Activated CD8-positive, alpha-beta T cell treated with anti-CD3 and anti-CD28 coated beads for 36 hours (primary cell): Measurements from ENCODE around the gene PSMD11. TPM values are rescaled to one million over a fixed set of nuclear protein-coding genes. Genes with fewer than 3 reads are reported as not detected.

Experiments
- ATAC-seq: fragments of 200-7000 bp; cut with Tn5 transposase; one replicate; pipeline ENCODE4 v1.10.0; 2021; ENCODE audit warnings: mild to moderate bottlenecking, moderate library complexity
- CTCF ChIA-PET: fragments of 350-600 bp; sonication (Branson Sonifier 250); formaldehyde crosslinking; loops from one replicate; lab custom pipeline; 2021; ENCODE audit warnings: antibody characterized with exemption; lab: Charles Lee
- POLR2A ChIA-PET: fragments of 350-600 bp; sonication (Branson Sonifier 250); formaldehyde crosslinking; loops from one replicate; lab custom pipeline; 2021; ENCODE audit warnings: antibody characterized with exemption; lab: Charles Lee
- DNase-seq: peaks from one replicate; pipeline ENCODE4 v3.0.0-alpha.2; 2020
- H3K27ac Mint-ChIP-seq: one replicate; pipeline ENCODE4 v1.8.0; 2021; ENCODE audit warnings: mild to moderate bottlenecking, mixed read lengths
- H3K27me3 Mint-ChIP-seq: one replicate; pipeline ENCODE4 v1.8.0; 2021; ENCODE audit warnings: mixed read lengths
- H3K36me3 Mint-ChIP-seq: one replicate; pipeline ENCODE4 v1.8.0; 2021; ENCODE audit warnings: low read depth, mixed read lengths
- H3K4me1 Mint-ChIP-seq: one replicate; pipeline ENCODE4 v1.8.0; 2021; ENCODE audit warnings: low read depth, mixed read lengths
- H3K4me3 Mint-ChIP-seq: one replicate; pipeline ENCODE4 v1.8.0; 2021; ENCODE audit warnings: mild to moderate bottlenecking, moderate library complexity, mixed read lengths
- H3K9me3 Mint-ChIP-seq: one replicate; pipeline ENCODE4 v1.8.0; 2021; ENCODE audit warnings: mixed read lengths
- intact Hi-C: fragments of 100-400 bp; cut with micrococcal nuclease; formaldehyde crosslinking; loops from one replicate; pipeline ENCODE4 v1.10.0; 2022
- total RNA-seq, 2 experiments: library from RNA; stranded (reverse); gene quantifications; one replicate each; pipeline ENCODE4 v1.2.3, GENCODE V29; 2021
- TF ChIP-seq, protein P1 (sequence below): fragments of 200-600 bp; IDR thresholded peaks from one replicate; pipeline ENCODE4 v1.8.0; 2022; ENCODE audit warnings: antibody characterized with exemption, mild to moderate bottlenecking

Gene PSMD11
- total RNA-seq, 2 experiments from 2014 or later, result 119 to 130 TPM

DNA sequence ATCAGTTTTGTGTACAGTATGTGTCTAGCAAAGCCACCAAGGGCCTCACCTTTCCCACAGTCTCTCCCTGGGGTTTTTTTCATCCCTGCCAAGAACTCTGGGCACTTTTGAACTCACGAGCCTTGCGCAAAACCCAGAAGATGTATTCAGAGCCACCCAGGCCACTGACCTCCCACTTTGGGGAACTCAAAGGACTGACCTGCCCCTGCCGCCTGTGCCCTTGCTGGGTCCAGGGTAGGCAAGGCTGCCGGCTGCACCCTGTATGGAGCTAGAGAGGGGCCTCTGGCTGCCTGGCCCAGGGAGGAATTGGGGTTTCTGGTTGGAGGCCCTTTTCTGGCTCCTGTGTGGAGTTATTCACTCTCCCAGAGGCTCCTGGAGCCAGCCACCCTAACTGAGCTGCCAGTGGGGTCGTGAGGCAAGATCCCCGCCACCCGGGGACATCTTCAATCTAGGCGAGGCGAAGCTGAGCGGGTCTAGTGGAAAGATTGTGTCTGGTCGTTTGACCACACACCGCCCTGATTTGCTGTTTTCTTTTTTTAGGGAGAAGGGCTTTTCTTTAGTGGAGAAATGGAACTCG lies 44.4 kb downstream of the PSMD11 start:
- no peak for ATAC-seq
- Mint-ChIP-seq H3K36me3 (peaks cover 30% of the 10 kb centered on the region), H3K27me3 (no peaks in the 10 kb centered on the region), H3K4me1 (peaks cover 63% of the 10 kb centered on the region), H3K4me3 (peak overlapping the region; percentile 95), H3K27ac (peak overlapping the region; percentile 22), H3K9me3 (no peaks in the 10 kb centered on the region)
- intact Hi-C loops, result loop anchor here (5.0 to 10.0 kb wide), 2 partner anchors 34 to 266 kb away; no protein-coding TSS in a partner anchor
- CTCF ChIA-PET, result interaction anchor here (0.9 to 6.7 kb wide), 7 partner anchors 18 to 294 kb away, joined by 3 to 42 read pairs (median 5); partner anchors contain the start of gene PSMD11
- no peak for DNase-seq
- POLR2A ChIA-PET, result interaction anchor here (0.7 to 5.0 kb wide), 7 partner anchors 11 to 114 kb away, joined by 3 to 43 read pairs (median 4); no protein-coding TSS in a partner anchor
- TF ChIP-seq, protein P1, sequence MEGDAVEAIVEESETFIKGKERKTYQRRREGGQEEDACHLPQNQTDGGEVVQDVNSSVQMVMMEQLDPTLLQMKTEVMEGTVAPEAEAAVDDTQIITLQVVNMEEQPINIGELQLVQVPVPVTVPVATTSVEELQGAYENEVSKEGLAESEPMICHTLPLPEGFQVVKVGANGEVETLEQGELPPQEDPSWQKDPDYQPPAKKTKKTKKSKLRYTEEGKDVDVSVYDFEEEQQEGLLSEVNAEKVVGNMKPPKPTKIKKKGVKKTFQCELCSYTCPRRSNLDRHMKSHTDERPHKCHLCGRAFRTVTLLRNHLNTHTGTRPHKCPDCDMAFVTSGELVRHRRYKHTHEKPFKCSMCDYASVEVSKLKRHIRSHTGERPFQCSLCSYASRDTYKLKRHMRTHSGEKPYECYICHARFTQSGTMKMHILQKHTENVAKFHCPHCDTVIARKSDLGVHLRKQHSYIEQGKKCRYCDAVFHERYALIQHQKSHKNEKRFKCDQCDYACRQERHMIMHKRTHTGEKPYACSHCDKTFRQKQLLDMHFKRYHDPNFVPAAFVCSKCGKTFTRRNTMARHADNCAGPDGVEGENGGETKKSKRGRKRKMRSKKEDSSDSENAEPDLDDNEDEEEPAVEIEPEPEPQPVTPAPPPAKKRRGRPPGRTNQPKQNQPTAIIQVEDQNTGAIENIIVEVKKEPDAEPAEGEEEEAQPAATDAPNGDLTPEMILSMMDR, result no peak

DNA sequence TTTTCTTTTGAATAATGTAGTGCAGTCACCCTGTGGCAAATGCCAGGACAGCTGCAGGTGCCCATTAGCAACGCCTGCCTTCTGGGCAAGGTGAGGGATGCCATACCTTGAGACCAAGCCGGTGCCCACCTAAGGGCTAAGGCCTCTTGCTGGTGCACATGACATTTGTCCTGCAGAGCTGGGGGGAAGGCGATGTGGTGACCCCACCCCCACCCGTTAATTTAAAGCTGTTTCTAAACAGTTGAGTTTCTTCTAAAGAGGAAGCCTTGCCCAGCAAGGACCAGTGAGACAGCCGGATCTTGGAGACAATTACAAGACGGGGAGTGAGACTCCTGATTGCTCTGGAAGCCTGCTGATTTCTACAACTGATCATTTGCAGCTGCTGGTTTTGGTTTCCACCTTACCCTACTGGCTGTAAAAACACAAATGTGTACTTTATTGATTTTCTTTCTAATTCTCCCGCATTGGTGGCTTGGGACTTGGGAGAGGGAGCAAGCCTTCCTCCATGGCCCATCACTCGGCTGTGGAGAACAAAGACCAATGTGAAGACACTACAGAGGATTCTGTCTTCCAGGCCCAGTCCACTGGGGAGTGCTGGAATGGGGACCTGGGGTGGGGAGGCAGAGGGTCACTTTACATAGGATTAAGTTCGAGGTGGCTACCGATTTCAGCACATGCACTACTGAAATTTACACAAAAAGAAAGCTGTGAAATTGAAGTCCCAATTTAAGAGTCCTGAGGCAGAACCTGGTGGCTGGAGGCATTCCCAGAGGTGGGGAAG lies 45.2 kb downstream of the PSMD11 start:
- Mint-ChIP-seq H3K27me3 (no peaks in the 10 kb centered on the region), H3K9me3 (no peaks in the 10 kb centered on the region), H3K4me3 (peak overlapping the region; percentile 95), H3K4me1 (peaks cover 70% of the 10 kb centered on the region), H3K36me3 (peaks cover 30% of the 10 kb centered on the region), H3K27ac (peak overlapping the region; percentile 34)
- TF ChIP-seq, protein P1, result no peak
- intact Hi-C loops, result loop anchor here (5.0 to 10.0 kb wide), 2 partner anchors 33 to 265 kb away; no protein-coding TSS in a partner anchor
- ChIA-PET CTCF (interaction anchor here (1.1 to 6.7 kb wide), 4 partner anchors 17 to 45 kb away, joined by 3 to 42 read pairs (median 16); partner anchors contain the start of gene PSMD11), POLR2A (interaction anchor here (0.6 to 5.0 kb wide), 10 partner anchors 10 to 114 kb away, joined by 3 to 43 read pairs (median 4); no protein-coding TSS in a partner anchor)
- DNase-seq (no peak), ATAC-seq (no peak)

DNA sequence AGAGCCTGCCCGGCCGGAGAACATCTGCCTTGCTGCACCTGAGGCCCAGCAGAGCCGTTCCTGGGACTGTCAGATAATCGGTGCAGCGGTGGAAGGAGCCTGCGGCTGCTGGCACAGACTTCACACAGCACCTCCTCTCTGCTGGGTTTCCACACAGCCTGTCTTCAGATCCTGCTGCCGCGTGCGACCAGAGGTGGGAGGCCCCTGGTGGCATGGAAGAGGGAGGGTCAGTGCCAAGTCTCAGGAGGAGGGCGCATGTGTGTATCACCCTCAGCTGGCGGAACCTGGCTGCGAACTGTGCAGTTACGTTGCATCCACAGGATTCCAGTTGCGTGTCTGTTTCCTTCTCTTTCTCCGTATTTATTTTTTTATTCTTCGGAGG lies 45.8 kb downstream of the PSMD11 start:
- intact Hi-C loops, result no loop called here
- TF ChIP-seq, protein P1, result no peak
- CTCF ChIA-PET, result interaction anchor here (1.1 to 6.7 kb wide), 3 partner anchors 28 to 34 kb away, joined by 3 to 42 read pairs (median 28); no protein-coding TSS in a partner anchor
- Mint-ChIP-seq H3K9me3 (no peaks in the 10 kb centered on the region), H3K27ac (no peak overlapping the region), H3K4me1 (peaks cover 73% of the 10 kb centered on the region), H3K36me3 (peaks cover 30% of the 10 kb centered on the region), H3K27me3 (no peaks in the 10 kb centered on the region), H3K4me3 (peak overlapping the region; percentile 95)
- ATAC-seq (no peak), DNase-seq (peak; percentile 31)
- POLR2A ChIA-PET, result interaction anchor here (0.6 to 5.0 kb wide), 5 partner anchors 13 to 87 kb away, joined by 4 to 43 read pairs (median 8); no protein-coding TSS in a partner anchor

DNA sequence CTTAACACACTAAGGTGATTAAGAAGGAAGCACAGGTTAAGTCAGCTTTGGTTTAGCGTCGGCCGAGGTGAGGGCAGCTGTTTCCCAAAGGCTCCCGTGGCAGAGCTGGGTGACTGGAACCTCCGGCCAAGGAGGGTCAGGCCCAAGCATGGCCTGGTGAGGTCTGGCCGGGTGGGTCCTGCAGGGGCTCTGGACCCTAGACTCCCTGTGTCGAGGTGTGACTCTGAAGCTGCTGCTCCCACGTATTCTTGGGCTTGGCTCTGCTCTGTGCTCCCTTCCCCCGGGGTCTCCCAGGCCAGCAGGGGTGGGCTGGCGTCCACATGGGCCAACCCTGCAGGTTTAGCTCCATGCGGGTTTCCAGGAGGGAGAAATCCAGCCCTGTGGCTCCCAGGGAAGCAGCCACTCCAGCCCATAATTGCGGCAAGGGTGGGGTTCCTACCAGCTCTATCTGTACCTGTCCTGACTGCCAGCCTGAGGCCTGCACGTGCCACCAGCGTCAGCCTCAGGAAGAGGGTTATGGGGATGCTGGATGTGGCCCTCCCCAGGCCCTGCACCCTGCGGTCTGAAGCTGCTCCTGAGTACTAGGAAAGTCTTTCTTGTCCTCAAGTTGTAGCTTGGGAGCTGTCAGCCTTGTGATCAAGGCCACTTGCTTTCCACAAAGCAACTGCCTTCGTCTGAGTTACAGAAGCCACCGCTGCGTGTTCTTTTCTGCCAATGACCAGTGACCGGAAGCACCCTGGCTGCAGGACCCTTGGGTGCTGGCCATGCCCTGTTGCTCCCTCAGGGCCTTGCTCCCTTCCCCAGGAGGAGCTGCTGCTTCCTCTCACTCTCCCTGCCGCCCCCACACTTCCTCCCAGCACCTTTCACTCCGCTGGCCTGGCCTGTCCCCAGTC lies 47.3 kb downstream of the PSMD11 start:
- H3K4me1 Mint-ChIP-seq, result peaks cover 67% of the 10 kb centered on the region
- peak overlapping the region; percentile 82 for H3K27ac Mint-ChIP-seq
- ChIA-PET CTCF (interaction anchor here (1.1 to 4.1 kb wide), 6 partner anchors 8 to 47 kb away, joined by 3 to 28 read pairs (median 4); partner anchors contain the start of gene PSMD11), POLR2A (interaction anchor here (0.8 to 2.5 kb wide), 8 partner anchors 12 to 48 kb away, joined by 3 to 11 read pairs (median 7); partner anchors contain the start of gene PSMD11)
- no peaks in the 10 kb centered on the region for H3K9me3 Mint-ChIP-seq
- H3K36me3 Mint-ChIP-seq, result peaks cover 30% of the 10 kb centered on the region
- no peaks in the 10 kb centered on the region for H3K27me3 Mint-ChIP-seq
- DNase-seq (peak; percentile 74), ATAC-seq (peak; percentile 53)
- TF ChIP-seq, protein P1, result no peak
- intact Hi-C loops, result no loop called here
- H3K4me3 Mint-ChIP-seq, result peak overlapping the region; percentile 95
